NCI-H146 (cell line): ENCODE data around the gene PDGFRB.
"Not testable (repeated sequence)": the region's sequence is repeated elsewhere in the genome, so short reads cannot be mapped to it uniquely, and the experiment has no call there.

ENCODE experiments used
- DNase-seq: peaks from one replicate; lab custom pipeline; 2025; lab: John Stamatoyannopoulos, UW

Gene PDGFRB

DNA sequence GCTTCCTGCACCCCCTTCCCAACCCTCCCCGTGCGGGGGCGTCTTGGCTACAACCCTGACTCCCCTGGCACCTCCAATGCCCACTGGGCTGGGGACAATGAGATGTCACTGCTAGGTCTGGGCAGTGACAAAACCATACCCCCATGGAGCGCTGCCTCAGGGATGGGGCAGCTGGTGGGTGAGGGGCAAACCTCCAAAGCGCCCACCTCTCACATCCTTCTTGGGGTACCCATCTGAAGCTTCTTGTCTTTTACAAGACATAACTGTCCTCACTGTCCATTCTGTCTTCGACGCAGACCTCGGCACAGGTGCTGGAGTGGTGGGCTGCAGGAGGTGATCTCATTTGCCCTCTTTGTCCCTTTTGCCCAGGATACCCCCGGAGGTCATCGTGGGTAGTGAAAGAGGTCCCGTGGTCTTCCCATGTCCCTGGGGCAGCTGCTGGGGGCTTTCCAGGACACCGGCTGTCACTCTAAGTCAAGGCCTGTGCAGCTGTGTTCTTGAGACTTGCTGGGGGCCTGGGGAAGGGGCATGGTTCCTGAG is 41.5 kb downstream of the PDGFRB start:
- DNase-seq: no peak

DNA sequence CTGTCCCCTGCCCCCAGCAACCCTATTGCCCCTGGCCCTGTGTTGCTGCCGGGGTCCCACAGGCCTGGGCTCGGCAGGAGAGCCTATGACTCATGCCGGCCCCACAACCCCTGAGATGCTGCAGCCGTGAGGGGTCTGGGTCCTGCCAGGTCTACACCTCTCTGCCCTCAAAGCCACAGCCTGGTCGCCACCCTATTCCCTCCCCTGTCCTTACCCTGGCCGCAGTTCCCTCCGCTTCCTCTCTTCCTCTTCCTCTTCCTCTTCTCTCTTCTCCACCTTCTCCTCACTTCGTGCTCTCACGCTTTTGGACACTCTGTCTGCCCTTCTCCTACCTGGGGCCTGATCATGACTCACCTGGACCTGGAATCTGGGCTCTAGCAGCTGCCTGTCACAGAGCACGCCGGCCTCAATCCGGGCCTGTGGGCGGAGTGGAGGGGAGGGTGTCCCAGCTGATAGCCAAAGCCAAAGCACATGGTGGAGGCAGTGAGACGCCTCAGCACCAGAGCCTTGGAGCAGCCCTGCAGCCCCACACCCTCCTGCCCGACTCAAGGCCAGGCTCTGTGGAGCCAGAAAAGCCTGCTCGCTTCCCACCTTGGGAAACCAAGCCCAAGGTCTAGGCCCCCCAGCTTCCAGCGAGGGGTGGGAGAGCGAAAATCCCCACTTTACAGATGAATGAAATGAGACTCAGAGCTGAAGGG is 42.4 kb downstream of the PDGFRB start:
- no peak for DNase-seq

DNA sequence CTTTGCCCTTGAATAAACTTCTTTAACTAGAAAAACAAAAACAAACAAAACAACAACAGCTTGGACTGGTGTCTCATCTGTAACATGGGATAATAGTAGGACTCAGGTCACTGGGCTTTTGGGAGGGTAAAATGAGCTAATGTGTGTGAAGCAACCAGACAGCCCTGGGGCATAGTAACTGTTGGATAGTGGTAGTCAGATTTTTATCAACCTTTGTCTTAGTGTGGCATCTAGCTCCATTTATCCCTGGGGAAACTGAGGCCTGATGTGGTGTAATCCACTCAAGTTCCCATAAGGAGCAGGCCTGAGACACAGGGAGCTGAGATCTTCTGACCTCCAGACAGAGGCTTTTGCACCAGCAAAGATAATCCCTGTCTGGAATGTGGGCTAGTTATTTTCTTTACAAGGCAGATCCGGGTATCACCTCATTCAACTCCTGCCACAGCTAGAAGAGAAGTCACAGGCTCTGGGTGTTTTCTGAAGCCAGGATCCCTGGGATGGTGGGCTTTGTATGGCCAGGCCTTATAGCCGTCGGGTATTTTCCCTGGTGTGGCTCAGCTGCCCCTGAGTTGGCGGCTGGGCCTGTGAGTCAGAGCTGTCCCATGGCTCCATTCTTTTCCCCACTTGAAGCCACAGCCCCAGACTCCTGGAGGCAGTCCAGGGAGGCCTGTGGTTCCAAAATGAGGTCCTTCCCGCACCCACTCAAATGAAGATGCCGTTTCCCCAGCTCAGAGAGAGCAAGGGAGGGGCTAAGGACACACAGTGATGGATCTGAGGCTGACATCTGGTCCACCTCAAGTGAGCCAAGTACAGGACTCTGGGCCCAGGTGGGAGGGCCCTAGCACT is 43.2 kb downstream of the PDGFRB start:
- no peak for DNase-seq

DNA sequence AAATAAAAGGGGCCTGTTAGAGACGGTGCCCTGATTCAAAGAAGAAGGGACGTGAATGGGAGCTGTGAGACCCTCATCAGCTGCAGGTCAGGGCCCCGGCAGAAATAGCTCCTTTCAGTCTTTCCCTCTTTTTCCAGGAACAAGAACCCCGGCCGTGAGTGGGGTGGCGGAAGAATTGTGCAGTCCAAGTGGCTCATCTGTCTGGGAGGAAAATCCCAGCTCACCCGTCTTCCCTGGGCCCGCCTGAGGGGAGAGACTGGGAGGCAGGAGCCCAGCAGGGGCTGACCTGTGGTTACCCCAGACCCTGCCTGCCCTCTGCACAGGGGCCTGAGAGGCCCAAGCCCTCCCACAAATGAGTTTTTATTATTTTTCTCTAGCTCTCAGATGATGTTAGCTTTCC is 44.5 kb downstream of the PDGFRB start:
- no peak for DNase-seq

DNA sequence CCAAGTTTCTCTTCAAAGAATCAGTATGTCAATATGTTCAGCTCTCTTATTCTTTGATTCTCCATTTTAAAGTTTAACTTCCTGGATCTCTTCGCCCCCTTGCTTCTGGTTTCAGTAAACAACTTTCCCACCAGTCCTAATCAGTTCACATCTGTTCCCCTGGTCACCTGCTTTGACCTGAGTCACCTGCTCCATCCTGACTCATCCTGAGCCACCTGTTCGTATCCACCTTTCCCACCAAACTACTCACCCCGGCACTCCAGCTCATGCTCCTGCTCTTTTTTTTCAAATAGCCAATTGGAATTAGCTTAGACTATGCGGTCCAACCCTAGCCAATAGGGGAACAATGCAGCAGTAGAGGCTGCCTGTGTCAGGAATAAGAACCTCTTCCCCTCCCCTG is 45.7 kb downstream of the PDGFRB start:
- no peak for DNase-seq

DNA sequence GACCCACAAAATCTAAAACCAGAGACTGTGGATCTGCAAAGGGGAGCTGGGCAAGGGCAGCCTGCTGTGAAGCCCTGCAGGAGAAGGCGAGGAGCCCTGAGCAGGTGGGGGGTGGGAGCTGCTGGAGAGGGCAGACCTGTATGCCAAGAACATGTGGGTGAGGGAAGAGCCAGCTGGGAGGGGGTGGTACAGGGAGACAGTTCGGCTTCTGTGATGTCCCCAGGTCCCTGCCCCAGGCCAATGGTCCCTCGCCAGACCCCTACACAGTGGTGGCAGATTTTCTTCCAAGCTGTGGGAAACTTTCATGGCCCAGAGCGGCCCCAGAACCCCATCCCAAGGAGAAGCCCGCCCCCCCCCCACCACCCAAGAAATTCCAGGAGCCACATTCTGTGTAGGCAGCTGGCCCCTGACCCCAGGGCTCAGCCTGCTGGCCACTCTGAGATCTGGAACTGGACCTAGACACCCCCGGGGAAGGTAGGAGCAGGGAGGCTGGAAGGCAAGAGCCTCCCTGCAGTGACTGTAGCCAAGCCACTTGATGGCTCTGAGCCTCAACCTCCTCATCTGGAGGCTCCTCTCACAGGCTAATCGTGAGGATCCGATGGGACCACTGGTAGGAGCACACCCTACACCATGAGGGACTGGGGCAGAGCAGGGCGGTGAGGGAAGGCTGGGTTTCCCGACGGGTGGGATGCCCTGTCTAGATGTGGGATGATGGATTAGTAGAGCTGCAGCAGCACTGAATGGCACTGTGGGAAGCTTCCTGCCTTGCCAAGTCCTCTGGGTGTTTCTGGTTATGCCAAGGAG is 46.7 kb downstream of the PDGFRB start:
- DNase-seq: no peak

DNA sequence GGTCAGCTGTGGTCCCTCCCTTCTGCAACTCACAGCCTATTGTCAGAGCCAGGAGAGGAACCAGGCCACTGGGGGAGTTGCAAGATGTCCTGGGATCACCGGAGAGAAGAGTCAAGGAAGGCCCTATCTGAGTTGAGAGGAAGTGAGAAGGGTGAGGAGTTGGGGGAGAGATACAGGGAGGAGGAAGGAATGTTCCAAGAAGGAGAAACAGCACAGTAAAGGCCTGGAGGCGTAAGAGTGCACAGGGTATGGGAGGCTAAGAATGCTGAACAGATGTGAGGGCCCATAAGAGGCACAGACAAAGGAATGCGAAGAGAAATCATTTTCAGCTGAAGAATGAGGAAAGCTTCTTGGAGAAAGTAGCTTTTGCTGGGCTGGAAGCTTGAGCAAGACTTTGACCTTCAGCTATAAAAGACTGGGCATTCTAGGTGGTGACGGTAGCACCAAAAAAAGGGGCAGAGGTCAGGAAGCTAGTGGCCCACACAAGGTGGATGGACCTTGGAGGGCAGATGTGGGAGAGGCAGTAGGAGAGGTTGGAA is 47.7 kb downstream of the PDGFRB start:
- no peak for DNase-seq

DNA sequence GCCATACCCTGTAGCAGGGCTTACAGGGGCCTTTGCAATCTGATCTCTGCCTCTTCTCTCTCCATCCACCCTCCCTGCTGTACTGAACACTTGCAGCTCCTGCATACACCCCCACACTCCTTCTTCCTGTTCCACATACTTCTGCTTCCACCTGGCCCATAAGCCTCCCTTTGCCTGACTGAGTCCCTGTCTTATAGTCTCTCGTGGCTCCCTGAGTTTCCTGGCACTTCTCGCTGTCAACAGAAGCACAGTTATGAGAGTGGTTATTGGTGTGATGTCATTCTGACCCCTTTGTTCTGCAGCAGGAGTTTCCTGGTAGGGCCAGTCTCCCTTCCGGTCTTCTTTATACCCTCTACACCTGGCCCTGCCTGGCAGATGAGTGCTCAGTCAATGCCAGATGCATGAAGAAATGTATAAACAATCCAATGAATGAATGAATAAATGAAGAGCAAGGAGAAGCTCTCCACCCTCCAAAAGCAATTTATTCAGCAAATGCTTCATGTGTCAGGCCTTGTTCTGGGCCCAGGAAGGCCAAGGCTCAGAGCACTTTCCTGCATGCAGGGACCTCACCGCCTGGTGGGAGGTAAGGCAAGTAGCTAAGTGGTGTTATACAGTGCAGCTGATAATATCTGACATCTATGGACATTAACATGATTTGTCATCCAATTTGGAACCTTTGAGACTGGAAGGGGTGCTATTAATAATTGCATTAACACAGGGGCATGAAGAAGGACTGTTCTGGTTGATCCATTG is 48.8 kb downstream of the PDGFRB start:
- peak; percentile 22 for DNase-seq

DNA sequence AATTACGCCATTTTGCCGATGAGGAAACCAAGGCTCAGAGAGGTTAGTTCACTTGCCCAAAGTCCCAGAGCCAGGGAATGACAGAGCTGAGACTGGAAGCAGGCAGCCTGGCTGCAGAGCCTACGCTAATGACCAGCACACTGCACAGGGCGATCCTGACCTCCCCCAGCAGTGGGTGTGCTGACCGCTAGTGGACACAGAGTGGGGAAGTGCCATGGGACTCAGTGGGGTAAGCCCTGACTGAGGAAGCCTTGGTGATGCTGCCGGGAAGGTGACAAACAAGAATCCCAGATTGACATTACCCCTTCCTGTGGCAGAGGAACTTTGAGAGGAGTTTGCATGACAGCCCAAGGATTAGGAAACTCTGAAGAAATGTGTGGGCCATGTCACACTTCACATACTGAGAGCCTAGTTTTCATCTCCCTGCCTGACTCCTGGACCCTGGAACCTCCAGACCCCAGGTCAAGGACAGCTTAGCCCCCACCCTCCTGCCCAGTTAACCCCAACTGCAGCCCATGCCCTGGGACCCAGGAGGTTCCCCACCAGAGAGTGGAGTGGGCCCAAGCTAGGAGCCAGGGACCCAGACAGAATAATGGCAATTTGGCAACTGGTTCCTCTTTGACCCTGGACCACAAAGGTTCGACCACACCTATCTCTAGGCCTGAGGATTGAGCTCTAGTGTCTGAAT is 49.6 kb downstream of the PDGFRB start:
- DNase-seq: no peak

DNA sequence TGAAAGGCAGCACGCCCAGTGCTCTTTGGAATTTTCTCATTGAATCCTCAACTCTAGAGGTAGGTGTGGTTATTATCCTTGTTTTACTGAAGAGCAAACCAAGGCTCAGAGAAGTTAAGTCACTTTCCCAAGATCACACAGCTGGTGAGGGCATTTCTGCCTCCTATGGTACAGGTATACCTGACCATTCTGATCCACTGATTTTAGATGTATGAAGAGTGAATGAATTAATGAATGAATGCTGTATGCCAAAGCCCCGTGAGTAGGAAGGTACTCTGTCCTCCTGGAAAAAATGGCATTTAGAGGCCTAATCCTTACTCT is 51.1 kb downstream of the PDGFRB start:
- no peak for DNase-seq

DNA sequence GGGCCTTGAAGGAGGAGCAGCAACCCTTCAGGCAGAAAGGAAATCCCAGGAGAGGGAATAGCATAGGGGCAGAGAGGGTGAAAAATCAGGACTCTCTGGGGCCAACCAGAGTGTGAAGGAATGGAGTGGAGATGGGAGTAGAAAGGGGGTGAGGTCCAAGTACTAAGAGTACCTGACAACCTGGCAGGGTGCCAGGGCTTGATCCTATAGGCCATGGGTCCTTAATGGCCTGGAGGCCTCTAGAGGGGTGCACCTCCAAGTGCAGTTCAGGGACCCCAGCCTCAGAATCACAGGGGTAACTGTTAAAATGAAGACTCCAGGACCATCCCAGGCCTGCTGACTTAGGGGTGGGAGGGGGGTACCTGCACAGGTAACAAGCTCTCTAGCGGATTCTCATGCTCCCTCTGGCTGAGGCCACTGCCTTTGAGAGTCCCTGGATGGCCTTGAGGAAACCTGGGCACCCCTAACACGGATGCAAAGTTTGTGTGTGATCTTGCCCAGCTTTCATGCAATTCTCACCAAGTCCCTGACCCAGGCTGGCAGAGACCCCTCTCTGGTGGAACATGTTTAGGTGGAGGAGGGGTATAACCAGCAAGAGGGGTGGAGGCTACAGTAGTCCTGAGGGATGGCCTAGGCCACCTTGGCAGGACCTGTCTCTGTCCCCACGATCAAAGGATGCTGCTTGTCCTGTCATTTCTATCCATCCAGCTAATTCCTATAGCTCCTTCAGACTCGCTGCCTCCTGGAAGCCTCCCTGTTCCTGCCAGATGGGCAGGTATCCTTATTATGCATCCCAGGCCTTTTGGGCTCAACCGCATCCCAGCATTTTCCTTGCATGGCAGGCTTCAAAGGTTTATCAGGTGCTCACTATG is 51.7 kb downstream of the PDGFRB start:
- no peak for DNase-seq

DNA sequence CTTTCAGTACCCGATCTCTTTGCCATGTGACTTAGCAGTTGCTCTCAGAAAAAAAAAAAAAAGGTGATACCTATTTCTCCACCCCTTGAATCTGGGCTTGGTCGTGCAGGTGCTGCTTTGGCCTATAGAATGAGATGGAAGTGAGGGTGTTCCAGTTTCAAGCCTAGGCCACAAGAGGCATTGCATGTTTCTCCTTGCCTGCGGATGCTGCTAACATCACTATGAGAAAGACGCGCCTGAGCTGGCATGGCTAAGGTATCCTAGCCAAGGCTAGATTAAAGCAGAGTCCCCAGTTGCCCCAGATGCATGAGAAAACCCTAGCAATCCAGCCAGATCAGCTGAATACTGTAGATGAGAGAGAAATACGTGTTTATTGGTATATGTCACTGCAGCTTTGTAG is 54.6 kb downstream of the PDGFRB start:
- DNase-seq: no peak

DNA sequence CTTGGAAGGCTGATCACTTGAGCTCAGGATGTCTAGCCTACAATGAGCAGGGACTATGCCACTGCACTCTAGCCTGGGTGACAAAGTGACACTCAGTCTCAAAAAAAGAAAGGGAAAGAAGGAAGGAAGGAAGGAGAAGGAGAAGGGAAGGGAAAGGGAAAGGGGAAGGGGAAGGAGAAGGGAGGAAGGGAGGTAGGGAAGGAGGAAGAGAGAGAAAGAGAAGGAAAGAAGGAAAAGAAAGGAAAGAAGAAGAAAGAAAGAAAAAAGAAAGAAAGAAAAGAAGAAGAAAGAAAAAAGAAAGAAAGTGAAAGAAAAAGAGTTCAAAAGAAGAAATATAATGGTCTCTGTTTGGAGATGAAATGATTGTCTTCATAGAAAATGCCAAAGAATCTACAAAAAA is 58.5 kb downstream of the PDGFRB start:
- DNase-seq: no peak

DNA sequence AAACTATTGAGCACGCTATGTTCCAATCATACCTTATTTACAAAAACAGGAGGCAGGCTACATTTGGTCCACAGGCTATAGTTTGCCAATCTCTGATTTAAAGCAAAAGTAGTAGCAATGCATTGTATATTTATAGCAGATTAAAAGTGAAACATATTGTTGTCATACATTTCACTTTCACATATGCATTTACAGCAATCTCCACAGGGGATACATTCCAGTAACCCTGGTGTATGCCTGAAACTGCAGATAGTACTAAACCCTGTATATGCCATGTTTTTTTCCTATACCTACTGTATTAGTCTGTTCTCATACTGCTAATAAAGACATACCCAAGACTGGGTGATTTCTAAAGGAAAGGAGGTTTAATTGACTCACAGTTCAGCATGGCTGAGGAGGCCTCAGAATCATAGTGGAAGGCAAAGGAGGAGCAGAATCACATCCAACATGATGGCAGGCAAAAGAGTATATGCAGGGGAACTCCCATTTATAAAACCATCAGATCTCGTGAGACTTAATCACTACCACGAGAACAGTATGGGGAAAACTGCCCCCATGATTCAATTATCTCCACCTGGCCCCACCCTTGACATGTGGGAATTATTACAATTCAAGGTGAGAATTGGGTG is 63.4 kb downstream of the PDGFRB start:
- no peak for DNase-seq

DNA sequence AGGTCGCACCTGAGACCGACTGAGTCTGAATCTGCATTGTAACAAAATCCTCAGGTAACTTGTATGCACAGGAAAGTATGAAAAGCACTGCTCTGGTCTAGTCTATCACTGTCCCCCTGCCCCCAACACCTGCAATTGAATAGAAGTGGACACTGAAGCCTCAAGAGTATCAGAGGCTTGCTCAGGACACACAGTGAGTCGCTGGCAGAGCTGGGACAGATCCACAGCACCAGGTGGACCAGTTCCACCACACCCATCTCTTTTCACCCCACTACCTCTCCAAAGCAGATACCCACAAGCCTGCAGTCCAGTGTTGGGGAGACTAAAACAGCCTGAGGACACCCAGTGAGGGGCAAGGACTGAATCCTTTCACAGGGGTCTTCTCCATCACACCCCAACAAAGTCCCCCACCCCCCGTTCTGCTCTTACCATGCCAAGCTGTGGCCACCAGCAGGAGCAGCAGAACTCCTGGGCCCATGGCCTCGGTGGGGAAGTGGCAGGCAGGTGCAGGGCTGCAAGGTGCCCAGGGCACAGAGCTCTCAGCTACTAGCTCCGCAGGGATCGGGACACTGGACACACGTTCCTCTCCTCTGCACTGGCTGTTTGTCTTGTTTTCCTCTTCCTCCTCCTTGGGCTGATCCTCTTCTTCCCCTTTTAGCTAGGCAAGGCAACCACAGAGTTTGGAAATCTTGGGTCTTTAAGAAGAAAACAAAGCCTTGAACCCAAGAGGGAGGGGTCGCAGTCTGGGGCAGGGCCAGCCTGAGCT is 69.5 kb downstream of the PDGFRB start, which contains the start of gene CSF1R:
Gene CSF1R, minus strand, starts transcription at position 605 of the 766 bp plus-strand sequence. Its CDS starts 127 bp downstream, at position 478.
- DNase-seq: no peak

DNA sequence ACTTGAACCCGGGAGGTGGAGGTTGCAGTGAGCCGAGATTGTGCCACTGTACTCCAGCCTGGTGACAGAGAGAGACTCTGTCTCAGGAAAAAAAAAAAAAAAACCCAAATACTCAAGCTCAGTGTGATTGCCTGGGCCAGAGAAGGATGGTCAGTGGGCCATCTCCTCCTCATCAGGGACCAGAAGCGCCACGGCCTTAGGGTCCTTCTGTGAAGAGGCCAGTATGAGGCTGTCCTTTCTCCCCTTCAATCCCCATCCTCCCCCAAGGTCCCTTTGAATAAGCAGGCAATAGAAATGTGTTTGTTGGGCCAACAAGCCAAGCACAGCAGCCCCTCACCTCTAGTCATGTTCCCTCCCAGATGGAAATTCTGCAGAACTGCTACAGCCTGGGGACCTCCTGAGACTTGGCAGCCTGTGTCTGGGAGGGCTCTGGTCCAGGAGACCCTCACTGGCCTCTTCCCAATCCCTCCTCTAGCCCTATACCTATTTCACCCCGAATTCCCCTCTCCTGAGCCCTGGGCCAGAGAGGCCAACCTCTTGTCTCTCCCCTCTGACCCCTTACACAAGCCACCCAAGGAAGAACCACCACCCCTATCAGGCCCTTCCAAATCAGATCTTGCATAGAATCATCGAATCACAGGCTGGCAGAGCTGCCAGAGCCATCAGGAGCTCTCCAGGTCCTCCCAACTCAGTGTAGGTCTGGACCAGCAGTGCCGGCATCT is 70.3 kb downstream of the PDGFRB start:
- DNase-seq: no peak

DNA sequence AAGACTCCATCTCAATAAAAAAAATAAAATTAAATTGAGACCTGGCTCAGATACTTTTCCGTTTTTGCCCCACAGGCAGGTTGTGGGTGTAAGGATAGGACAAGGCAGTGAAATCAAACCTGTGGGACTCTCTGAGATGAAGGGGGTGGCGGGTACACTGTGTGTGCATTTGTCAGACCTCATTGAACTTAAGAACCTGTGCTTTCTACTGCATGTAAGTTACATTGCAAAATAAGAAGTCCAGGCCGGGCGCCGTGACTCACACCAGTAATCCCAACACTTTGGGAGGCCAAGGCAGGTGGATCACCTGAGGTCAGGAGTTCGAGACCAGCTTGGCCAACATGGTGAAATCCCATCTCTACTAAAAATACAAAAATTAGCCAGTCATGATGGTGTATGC is 70.9 kb downstream of the PDGFRB start:
- DNase-seq: not testable (repeated sequence)

DNA sequence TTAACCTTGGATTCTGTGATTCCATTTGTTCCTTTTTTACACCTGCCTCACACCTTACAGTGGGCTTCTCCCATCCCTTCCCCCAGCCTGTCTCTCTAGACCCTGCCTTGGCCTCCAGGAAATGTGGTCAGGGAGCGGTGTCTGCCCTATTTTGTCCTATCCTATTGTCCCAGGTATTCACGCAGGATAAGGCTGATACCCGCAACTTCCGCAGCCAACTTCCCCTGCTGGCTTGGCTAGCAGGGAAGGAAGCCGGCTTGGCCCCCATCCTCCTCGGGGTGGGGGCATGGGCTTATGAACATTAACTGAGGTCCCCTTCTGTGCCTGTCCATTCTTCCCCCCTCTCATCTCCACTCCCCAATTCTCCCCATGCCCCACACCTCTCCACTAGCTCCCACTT is 72.8 kb downstream of the PDGFRB start:
- DNase-seq: no peak
